ENCODE measurements around the gene CANX.

The CANX gene

GRCh38 chr5:179759581-179760551 lies 61.1 kb downstream of the CANX start:
- no peak for DNase-seq

GRCh38 chr5:179762079-179762780 lies 63.5 kb downstream of the CANX start:
- DNase-seq = no peak

- no peak for DNase-seq
Measured at GRCh38 chr5:179762781-179763176, 64.0 kb downstream of the CANX start.

GRCh38 chr5:179763215-179763945 lies 64.6 kb downstream of the CANX start:
- DNase-seq = no peak

GRCh38 chr5:179764056-179764455 lies 65.3 kb downstream of the CANX start:
- no peak for DNase-seq

GRCh38 chr5:179765400-179765799 lies 66.6 kb downstream of the CANX start:
- no peak for DNase-seq

GRCh38 chr5:179766021-179766725 lies 67.4 kb downstream of the CANX start:
- no peak for DNase-seq

- DNase-seq = no peak
Measured at GRCh38 chr5:179766726-179767455, 68.1 kb downstream of the CANX start.

GRCh38 chr5:179767496-179768100 lies 68.8 kb downstream of the CANX start:
- no peak for DNase-seq

- no peak for DNase-seq
Measured at GRCh38 chr5:179768326-179769085, 69.7 kb downstream of the CANX start.

- DNase-seq = no peak
Measured at GRCh38 chr5:179769271-179769670, 70.5 kb downstream of the CANX start.

GRCh38 chr5:179769796-179770195 lies 71.0 kb downstream of the CANX start:
- DNase-seq = no peak

GRCh38 chr5:179771311-179771895 lies 72.6 kb downstream of the CANX start:
- DNase-seq = no peak

GRCh38 chr5:179772351-179772750 lies 73.6 kb downstream of the CANX start:
- DNase-seq = no peak

- DNase-seq = no peak
Measured at GRCh38 chr5:179773686-179774040, 74.9 kb downstream of the CANX start.

GRCh38 chr5:179774442-179774841 lies 75.7 kb downstream of the CANX start:
- no peak for DNase-seq

- no peak for DNase-seq
Measured at GRCh38 chr5:179776411-179776938, 77.7 kb downstream of the CANX start.

- DNase-seq = no peak
Measured at GRCh38 chr5:179777456-179777855, 78.7 kb downstream of the CANX start.

- no peak for DNase-seq
Measured at GRCh38 chr5:179777909-179778308, 79.1 kb downstream of the CANX start.

- no peak for DNase-seq
Measured at GRCh38 chr5:179778591-179778990, 79.8 kb downstream of the CANX start.

Measured in activated gamma-delta T cell (primary cell).